ENCODE data around the gene ZNF276.
A peak's percentile ranks its signal among the peaks of the same experiment; 100 is the strongest.
"Not testable (repeated sequence)": the region's sequence is repeated elsewhere in the genome, so short reads cannot be mapped to it uniquely, and the experiment has no call there.

Gene ZNF276, protein sequence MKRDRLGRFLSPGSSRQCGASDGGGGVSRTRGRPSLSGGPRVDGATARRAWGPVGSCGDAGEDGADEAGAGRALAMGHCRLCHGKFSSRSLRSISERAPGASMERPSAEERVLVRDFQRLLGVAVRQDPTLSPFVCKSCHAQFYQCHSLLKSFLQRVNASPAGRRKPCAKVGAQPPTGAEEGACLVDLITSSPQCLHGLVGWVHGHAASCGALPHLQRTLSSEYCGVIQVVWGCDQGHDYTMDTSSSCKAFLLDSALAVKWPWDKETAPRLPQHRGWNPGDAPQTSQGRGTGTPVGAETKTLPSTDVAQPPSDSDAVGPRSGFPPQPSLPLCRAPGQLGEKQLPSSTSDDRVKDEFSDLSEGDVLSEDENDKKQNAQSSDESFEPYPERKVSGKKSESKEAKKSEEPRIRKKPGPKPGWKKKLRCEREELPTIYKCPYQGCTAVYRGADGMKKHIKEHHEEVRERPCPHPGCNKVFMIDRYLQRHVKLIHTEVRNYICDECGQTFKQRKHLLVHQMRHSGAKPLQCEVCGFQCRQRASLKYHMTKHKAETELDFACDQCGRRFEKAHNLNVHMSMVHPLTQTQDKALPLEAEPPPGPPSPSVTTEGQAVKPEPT

GRCh38 chr16:89720813-89721545 is at the start of gene ZNF276, which contains the start of gene VPS9D1:
TSS of gene ZNF276 (plus strand) at chr16:89721537. CDS start at chr16:89721641, 104 bp downstream.
TSS of gene VPS9D1 (minus strand) at chr16:89720898. CDS start at chr16:89720861, 37 bp downstream.
- H3K27ac ChIP-seq, result peak within 1 kb of the TSS; percentile 97
- POLR2A ChIA-PET (ENCODE audit: low non-redundant PET), result no interaction called here
- peak; percentile 67 for DNase-seq (ENCODE audit: low spot score)
- CTCF ChIA-PET, result interaction anchor here (1.0 to 1.2 kb wide), 2 partner anchors 15 to 21 kb away, joined by 3 read pairs; no protein-coding TSS in a partner anchor
- TF ChIP-seq CTCF (conservative IDR thresholded peaks at IDR 0.05; ENCODE audit: low read depth), result no peak

GRCh38 chr16:89671565-89671964 is 49.8 kb upstream of the ZNF276 start:
- DNase-seq (ENCODE audit: low spot score); H3K27ac ChIP-seq: not testable (repeated sequence)
- ChIA-PET CTCF (interaction anchor here (0.6 kb wide), 1 partner anchor 23 kb away, joined by 3 read pairs; no protein-coding TSS in a partner anchor), POLR2A (ENCODE audit: low non-redundant PET) (interaction anchor here (0.5 to 1.4 kb wide), 4 partner anchors 15 to 410 kb away, joined by 3 to 5 read pairs (median 3); partner anchors contain the start of gene CDK10)

DNA sequence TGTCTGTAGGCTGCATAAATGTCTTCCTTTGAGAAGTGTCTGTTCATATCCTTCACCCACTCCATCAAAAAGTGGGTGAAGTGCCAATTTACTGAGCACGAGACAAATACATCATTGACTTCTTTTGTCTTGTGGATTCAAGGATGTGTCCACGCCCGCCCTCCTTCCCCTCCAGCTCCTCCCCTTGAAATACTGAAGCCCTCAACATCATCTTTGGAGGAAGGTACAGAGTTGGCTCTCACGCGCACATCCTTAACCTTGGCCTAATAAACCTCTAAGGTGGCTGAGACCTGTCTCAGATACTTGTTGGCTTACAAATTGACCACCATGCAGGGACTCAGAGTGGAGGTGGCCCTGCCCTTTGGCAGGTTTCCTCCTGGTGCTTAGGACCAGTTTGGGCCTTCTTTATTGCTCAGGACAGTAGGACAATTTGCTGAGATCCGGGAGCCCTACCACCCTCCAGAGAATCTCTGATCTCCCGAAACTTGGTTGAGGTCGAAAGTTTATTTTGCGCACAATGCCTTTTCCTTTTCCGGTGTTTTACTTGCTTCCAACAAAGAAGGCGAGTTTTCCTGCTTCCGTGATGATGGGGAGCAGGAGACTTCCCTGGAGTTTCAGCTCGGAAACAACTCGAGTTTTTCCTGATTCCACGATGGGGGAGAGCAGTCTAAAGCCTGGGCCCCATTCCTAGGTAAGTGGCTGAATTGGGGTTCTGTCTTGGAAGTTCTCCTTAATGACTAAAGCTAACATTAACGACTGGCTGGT is 49.0 kb upstream of the ZNF276 start:
- DNase-seq (ENCODE audit: low spot score), result no peak
- no peak overlapping the region for H3K27ac ChIP-seq
- TF ChIP-seq CTCF (conservative IDR thresholded peaks at IDR 0.05; ENCODE audit: low read depth), result no peak
- ChIA-PET CTCF (interaction anchor here (0.6 kb wide), 1 partner anchor 113 kb away, joined by 5 read pairs; no protein-coding TSS in a partner anchor), POLR2A (ENCODE audit: low non-redundant PET) (interaction anchor here (0.6 kb wide), 1 partner anchor 139 kb away, joined by 3 read pairs; no protein-coding TSS in a partner anchor)

- POLR2A ChIA-PET (ENCODE audit: low non-redundant PET), result no interaction called here
- CTCF ChIA-PET, result interaction anchor here (0.6 kb wide), 1 partner anchor 108 kb away, joined by 3 read pairs; no protein-coding TSS in a partner anchor
- no peak for DNase-seq (ENCODE audit: low spot score)
- no peak for TF ChIP-seq CTCF (conservative IDR thresholded peaks at IDR 0.05; ENCODE audit: low read depth)
- no peak overlapping the region for H3K27ac ChIP-seq
These were observed 43.1 kb upstream of the ZNF276 start for GRCh38 chr16:89678258-89678657.

DNA sequence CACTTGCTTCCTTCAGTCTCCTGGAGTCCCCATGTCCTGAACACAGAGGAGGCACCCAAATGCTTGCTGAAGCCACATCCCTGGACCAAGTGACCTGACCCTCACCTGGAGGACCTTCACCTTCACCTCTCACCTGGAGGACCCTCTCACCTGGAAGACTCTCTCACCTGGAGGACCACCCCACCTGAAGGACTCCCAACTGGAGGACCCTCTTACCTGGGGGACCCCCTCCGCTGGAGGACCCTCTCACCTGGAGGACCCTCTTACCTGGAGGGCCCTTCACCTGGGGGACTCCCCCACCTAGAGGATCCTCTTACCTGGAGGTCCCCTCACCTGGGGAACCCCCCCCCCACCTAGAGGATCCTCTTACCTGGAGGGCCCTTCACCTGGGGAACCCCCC is 35.4 kb upstream of the ZNF276 start:
- peak overlapping the region; percentile 92 for H3K27ac ChIP-seq
- TF ChIP-seq CTCF (conservative IDR thresholded peaks at IDR 0.05; ENCODE audit: low read depth), result no peak
- DNase-seq (ENCODE audit: low spot score), result no peak
- ChIA-PET POLR2A (ENCODE audit: low non-redundant PET) (interaction anchor here (0.8 to 2.0 kb wide), 3 partner anchors 9 to 15 kb away, joined by 3 to 5 read pairs (median 4); no protein-coding TSS in a partner anchor), CTCF (no interaction called here)

DNA sequence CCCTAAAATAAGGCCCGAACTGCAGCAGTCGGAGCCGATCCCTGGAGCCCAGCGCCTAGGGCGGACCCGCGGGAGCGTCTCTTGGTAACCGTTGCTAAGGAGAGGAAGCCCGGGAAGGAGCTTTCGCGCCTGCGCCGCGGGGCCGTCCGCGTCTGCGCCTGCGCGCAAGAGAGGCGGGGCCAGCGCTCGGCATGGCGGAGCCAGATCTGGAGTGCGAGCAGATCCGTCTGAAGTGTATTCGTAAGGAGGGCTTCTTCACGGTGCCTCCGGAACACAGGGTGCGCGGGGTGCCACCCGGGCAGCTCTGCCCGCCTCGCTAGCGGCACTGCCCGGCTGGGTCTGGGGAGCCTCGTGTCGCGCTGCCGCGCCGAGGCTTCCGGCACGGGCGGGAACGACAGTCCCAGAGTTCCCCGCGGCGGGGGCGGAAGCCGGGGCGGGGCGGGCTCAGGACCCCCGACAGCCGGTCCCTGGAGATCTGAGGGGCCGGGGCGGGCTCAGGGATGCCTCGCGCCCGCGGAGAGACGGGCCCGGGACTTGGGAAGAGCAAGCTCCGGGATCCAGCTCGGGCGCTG is 34.7 kb upstream of the ZNF276 start, which contains the start of gene CDK10:
CDK10 (plus strand) TSS at position 170 of the 572 bp plus-strand sequence; CDS start at position 192, 22 bp downstream.
- peak; percentile 96 for DNase-seq (ENCODE audit: low spot score)
- TF ChIP-seq CTCF (conservative IDR thresholded peaks at IDR 0.05; ENCODE audit: low read depth), result no peak
- POLR2A ChIA-PET (ENCODE audit: low non-redundant PET), result interaction anchor here (0.8 to 2.0 kb wide), 3 partner anchors 8 to 16 kb away, joined by 3 to 5 read pairs (median 4); no protein-coding TSS in a partner anchor
- CTCF ChIA-PET, result interaction anchor here (0.5 to 0.7 kb wide), 2 partner anchors 15 to 22 kb away, joined by 3 to 4 read pairs; partner anchors contain the start of gene SPATA2L
- H3K27ac ChIP-seq, result peak within 1 kb of the TSS; percentile 92
